Neutrophil (primary cell): ENCODE measurements around the gene JAKMIP3.

Experiments
- H3K27ac ChIP-seq: fragments of 200-600 bp; sonication (generic); 2 replicates; pipeline ENCODE4 v1.5.1; 2016; ENCODE audit warnings: mild to moderate bottlenecking, moderate library complexity
- H3K27me3 ChIP-seq: fragments of 200-600 bp; sonication (generic); 2 replicates; pipeline ENCODE4 v1.6.0; 2016; ENCODE audit warnings: mild to moderate bottlenecking
- H3K36me3 ChIP-seq: fragments of 200-600 bp; sonication (generic); 2 replicates; pipeline ENCODE4 v1.5.1; 2017
- H3K4me1 ChIP-seq, 2 experiments: fragments of 200-600 bp in 1 of 2; sonication (generic) in 1 of 2; 1 replicate in 1 of 2; 2 replicates in 1 of 2; pipeline versions ENCODE4 v1.5.1 to v1.6.1; 2013 to 2016; ENCODE audit warnings: low read depth in 1 of 2, low read length in 1 of 2, mild to moderate bottlenecking in 1 of 2, moderate library complexity in 1 of 2; ENCODE audit not compliant: control insufficient read depth in 1 of 2, insufficient read depth in 1 of 2
- H3K4me3 ChIP-seq, 2 experiments: fragments of 200-600 bp in 1 of 2; sonication (generic) in 1 of 2; 1 replicate in 1 of 2; 2 replicates in 1 of 2; pipeline ENCODE4 v1.5.1; 2013 to 2016; ENCODE audit warnings: low read depth in 1 of 2, low read length in 1 of 2, mild to moderate bottlenecking in 1 of 2, moderate library complexity in 1 of 2
- H3K9me3 ChIP-seq: fragments of 200-600 bp; sonication (generic); 2 replicates; pipeline ENCODE4 v1.5.1; 2016
- TF ChIP-seq, protein P1 (sequence below): fragments of 200-600 bp; sonication (generic); IDR thresholded peaks from 2 replicates; pipeline ENCODE4 v1.5.1; 2016; ENCODE audit warnings: antibody characterized with exemption

The JAKMIP3 gene

DNA sequence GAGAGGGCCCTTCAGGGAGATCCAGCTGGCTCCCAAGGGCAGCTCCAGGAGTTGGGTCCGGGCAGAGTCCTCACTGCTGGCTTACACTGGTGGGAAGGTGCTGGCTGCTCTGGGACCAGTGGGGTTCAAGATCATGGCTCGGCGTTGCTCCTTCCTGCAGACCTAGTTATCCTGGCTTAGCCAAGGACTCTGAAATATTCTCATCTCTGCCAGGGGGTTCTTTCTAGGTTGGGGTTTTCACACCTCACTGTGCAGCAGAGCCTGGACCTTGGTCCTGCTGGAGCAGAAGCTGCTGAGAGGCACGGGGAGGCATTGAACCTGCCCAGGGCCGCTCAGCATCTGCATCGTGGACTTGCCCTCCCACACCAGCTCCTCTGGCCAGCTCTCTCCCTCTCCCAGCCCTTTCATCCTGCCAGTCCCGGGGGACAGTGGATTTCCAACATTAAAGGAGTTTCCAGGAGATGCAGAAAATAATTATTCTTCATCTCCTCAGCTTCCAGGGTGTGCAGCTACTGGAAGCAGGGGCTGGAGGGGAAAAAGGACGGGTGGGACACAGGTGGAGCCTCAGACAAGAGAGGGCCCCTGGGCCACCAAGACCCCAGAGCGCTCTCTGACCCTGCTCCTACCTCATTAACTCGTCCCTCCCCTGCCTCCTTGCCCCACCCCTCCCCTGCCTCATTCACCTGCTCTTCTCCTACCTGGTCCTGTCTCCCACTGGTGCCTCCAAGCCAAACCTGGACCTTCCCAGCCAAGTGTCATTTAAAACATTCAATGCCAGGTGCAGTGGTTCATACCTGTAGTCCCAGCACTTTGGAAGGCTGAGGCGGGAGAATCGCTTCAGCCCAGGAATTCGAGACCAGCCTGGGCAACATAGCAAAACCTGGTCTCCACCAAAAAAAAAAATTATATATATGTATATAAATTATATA is 42.5 kb downstream of the JAKMIP3 start:
- no peaks in the 10 kb centered on the region for H3K4me1 ChIP-seq
- H3K9me3 ChIP-seq, result no peaks in the 10 kb centered on the region
- no peak overlapping the region for H3K27ac ChIP-seq
- no peak overlapping the region for H3K4me3 ChIP-seq
- TF ChIP-seq, protein P1, sequence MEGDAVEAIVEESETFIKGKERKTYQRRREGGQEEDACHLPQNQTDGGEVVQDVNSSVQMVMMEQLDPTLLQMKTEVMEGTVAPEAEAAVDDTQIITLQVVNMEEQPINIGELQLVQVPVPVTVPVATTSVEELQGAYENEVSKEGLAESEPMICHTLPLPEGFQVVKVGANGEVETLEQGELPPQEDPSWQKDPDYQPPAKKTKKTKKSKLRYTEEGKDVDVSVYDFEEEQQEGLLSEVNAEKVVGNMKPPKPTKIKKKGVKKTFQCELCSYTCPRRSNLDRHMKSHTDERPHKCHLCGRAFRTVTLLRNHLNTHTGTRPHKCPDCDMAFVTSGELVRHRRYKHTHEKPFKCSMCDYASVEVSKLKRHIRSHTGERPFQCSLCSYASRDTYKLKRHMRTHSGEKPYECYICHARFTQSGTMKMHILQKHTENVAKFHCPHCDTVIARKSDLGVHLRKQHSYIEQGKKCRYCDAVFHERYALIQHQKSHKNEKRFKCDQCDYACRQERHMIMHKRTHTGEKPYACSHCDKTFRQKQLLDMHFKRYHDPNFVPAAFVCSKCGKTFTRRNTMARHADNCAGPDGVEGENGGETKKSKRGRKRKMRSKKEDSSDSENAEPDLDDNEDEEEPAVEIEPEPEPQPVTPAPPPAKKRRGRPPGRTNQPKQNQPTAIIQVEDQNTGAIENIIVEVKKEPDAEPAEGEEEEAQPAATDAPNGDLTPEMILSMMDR, result no peak
- no peaks in the 10 kb centered on the region for H3K27me3 ChIP-seq
- no peaks in the 10 kb centered on the region for H3K36me3 ChIP-seq

DNA sequence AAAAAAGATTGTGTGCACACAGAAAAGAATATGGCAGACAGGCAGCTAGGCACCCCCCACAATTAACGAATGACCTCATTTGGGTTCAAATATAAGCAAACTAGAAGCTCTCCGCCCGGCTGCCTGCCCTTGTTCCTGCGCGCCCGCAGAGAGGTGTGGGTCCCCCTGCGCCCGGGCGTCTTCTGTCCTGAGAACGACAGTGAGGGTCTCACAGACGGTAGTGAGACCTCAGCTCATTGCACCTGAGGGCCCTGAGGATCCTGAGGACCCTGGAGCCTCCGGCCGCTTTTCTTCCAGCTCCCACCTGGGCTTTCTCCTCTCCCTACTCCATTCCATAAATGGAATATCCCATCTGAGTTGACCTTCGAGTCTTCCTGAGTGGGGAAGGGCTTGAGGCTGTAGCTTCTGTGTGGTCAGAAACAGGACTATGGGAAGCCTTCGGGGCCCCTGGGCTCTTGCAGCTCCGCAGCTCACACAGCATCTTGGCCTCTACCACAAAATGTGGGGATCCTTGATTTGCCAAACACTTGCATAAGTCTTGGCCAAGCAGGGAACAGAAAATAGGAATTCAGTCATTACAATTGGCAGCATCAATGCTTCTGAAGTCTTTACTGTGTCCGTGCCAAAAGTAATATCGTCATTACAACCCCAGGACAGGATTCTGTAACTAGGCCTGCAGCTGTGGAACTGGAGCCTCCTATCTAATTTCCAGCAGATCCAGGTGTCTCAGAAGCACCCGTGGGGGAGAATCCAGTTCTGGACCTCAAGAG is 43.8 kb downstream of the JAKMIP3 start:
- no peaks in the 10 kb centered on the region for H3K36me3 ChIP-seq
- no peak overlapping the region for H3K27ac ChIP-seq
- H3K27me3 ChIP-seq, result no peaks in the 10 kb centered on the region
- H3K9me3 ChIP-seq, result no peaks in the 10 kb centered on the region
- no peak overlapping the region for H3K4me3 ChIP-seq
- TF ChIP-seq, protein P1, result no peak
- no peaks in the 10 kb centered on the region for H3K4me1 ChIP-seq

DNA sequence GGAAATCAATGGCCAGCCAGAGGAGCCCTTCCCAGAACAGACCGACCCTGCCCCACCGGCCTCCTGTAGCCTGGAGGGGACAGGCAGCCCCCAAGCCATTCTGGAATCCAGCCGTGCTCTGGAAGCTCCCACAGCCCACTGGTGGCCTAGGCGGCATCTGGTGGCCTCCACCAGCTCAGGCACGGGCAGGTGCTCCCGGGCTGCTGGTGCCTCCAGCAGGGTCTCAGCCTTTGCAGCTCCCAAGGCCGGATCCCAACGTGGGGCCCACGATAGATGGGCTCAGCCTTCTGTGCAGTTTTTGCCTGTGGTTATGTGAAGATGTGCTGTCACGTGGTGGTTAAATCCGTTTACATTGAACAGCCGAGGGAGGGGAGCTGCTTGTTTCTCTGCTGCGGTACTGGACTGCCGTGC is 44.4 kb downstream of the JAKMIP3 start:
- TF ChIP-seq, protein P1, result no peak
- no peaks in the 10 kb centered on the region for H3K4me1 ChIP-seq
- H3K27me3 ChIP-seq, result no peaks in the 10 kb centered on the region
- no peak overlapping the region for H3K27ac ChIP-seq
- no peak overlapping the region for H3K4me3 ChIP-seq
- no peaks in the 10 kb centered on the region for H3K9me3 ChIP-seq
- no peaks in the 10 kb centered on the region for H3K36me3 ChIP-seq

DNA sequence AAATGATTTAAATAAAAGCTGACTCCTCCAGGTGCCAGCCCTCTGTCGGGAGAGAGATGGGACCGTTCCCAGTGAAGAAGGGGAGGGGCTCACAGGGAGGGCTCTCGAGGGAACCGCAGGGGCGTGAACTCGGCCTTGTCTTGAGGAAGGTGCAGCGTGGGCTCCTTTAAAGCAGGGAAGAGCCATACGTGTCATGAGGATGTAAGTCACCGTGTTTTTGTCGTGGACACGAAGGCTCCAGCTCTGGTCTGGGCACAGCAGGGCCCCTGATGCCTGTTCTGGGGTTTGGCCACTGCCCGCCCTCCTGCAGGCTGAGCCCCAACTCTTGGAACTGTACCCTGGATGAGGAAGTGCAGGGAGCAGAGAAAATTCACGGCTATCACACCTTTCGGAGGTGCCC is 45.0 kb downstream of the JAKMIP3 start:
- H3K4me3 ChIP-seq, result no peak overlapping the region
- H3K27ac ChIP-seq, result no peak overlapping the region
- H3K4me1 ChIP-seq, result no peaks in the 10 kb centered on the region
- H3K27me3 ChIP-seq, result no peaks in the 10 kb centered on the region
- H3K36me3 ChIP-seq, result no peaks in the 10 kb centered on the region
- TF ChIP-seq, protein P1, result no peak
- no peaks in the 10 kb centered on the region for H3K9me3 ChIP-seq

DNA sequence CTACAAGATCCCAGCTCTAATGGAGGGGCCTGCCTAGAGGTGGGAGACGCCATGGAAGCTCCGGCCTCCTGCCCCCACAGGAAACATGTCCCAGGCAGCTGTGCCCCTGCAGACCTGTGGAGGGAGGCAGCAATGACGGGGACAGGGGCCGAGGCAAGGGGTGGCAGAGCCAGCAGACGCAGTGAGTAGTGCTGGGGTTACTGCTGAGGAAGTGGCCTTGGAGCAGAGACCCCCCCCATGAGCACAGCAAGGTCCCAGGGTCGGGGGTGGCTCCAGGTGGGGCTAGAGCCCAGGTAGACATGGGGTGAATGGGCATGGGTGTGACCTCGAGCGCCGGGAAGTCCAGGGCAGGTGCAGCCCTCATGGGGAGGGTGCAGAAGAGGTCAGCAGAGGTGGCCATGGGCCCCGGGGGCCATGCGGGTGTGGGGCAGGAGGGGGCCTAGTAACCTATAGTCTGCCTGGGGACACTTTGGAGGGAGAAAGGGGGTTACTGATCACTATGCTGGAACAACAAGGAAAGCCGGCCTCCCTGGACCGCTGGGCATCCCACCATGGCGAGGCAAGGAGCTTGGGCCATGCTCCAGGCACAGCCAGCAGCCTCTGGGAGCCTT is 45.5 kb downstream of the JAKMIP3 start:
- no peaks in the 10 kb centered on the region for H3K4me1 ChIP-seq
- no peak overlapping the region for H3K27ac ChIP-seq
- no peak overlapping the region for H3K4me3 ChIP-seq
- no peaks in the 10 kb centered on the region for H3K9me3 ChIP-seq
- H3K27me3 ChIP-seq, result no peaks in the 10 kb centered on the region
- no peaks in the 10 kb centered on the region for H3K36me3 ChIP-seq
- TF ChIP-seq, protein P1, result no peak
